WTC11 (cell line): ENCODE data around the gene PRKCZ.

Source experiments
- ERG ChIP-seq: fragments of 250-450 bp; sonication (Bioruptor Pico); IDR thresholded peaks from 2 replicates; pipeline ENCODE4 v1.8.0; 2021; ENCODE audit warnings: mild to moderate bottlenecking
- FOXP4 ChIP-seq: sonication (generic); formaldehyde crosslinking; IDR thresholded peaks from 2 replicates; pipeline ENCODE4 v1.8.0; 2022; ENCODE audit warnings: mild to moderate bottlenecking, missing genetic modification reagents
- MLX ChIP-seq: sonication (generic); formaldehyde crosslinking; IDR thresholded peaks from 2 replicates; pipeline ENCODE4 v1.8.1; 2023; ENCODE audit warnings: mild to moderate bottlenecking, missing genetic modification reagents, moderate library complexity
- USF1 ChIP-seq: sonication (generic); formaldehyde crosslinking; IDR thresholded peaks from 2 replicates; pipeline ENCODE4 v1.8.0; 2022; ENCODE audit warnings: mild to moderate bottlenecking, missing genetic modification reagents
- USF2 ChIP-seq: sonication (generic); formaldehyde crosslinking; IDR thresholded peaks from 2 replicates; pipeline ENCODE4 v1.8.1; 2023; ENCODE audit warnings: mild to moderate bottlenecking, missing genetic modification reagents, moderate library complexity
- ZNF416 ChIP-seq: fragments of 250-450 bp; sonication (Bioruptor Pico); IDR thresholded peaks from 2 replicates; pipeline ENCODE4 v1.9.0; 2021; ENCODE audit warnings: mild to moderate bottlenecking, inconsistent platforms
- TF ChIP-seq, protein P1 (sequence below): fragments of 200-600 bp; IDR thresholded peaks from 2 replicates; pipeline ENCODE4 v1.8.0; 2022; ENCODE audit warnings: antibody characterized with exemption

GRCh38 chr1:2110191-2110737 is 60.1 kb downstream of the PRKCZ start:
- TF ChIP-seq, protein P1, sequence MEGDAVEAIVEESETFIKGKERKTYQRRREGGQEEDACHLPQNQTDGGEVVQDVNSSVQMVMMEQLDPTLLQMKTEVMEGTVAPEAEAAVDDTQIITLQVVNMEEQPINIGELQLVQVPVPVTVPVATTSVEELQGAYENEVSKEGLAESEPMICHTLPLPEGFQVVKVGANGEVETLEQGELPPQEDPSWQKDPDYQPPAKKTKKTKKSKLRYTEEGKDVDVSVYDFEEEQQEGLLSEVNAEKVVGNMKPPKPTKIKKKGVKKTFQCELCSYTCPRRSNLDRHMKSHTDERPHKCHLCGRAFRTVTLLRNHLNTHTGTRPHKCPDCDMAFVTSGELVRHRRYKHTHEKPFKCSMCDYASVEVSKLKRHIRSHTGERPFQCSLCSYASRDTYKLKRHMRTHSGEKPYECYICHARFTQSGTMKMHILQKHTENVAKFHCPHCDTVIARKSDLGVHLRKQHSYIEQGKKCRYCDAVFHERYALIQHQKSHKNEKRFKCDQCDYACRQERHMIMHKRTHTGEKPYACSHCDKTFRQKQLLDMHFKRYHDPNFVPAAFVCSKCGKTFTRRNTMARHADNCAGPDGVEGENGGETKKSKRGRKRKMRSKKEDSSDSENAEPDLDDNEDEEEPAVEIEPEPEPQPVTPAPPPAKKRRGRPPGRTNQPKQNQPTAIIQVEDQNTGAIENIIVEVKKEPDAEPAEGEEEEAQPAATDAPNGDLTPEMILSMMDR, result no peak
- TF ChIP-seq USF2 (CRISPR knock-in tag) (no peak), ERG (CRISPR knock-in tag) (no peak), ZNF416 (no peak), FOXP4 (CRISPR knock-in tag) (no peak), MLX (CRISPR knock-in tag) (no peak), USF1 (no peak)
